ENCODE results near the gene CREB1. TPM values are rescaled to one million over a fixed set of nuclear protein-coding genes. Genes with fewer than 3 reads are reported as not detected.

CREB1 gene
- total RNA-seq, 1 experiment from 2014 or later = 43.5 TPM

- DNase-seq = peak; percentile 32
- Histone ChIP-seq H3K9me3 (ENCODE audit: low read length) (no peaks in the 10 kb centered on the region), H3K79me2 (ENCODE audit: low read length) (peaks cover 89% of the 10 kb centered on the region), H3K27me3 (ENCODE audit: low read length) (no peaks in the 10 kb centered on the region), H3K9me2 (replicated peaks; ENCODE audit: low read length) (no peaks in the 10 kb centered on the region), H2AFZ (ENCODE audit: low read length) (no peak overlapping the region), H3K9ac (ENCODE audit: low read length) (no peak overlapping the region), H3F3A (ENCODE audit: low read length, unreplicated experiment) (no peaks in the 10 kb centered on the region), H3K36me3 (ENCODE audit: low read depth, low read length) (peaks cover 3% of the 10 kb centered on the region; the same call in 1 of the 2 replicates), H3K4me2 (ENCODE audit: low read length) (peak overlapping the region; percentile 47), H4K20me1 (ENCODE audit: low read length) (peaks cover 26% of the 10 kb centered on the region), H3K27ac (ENCODE audit: low read length) (no peak overlapping the region), H3K4me3 (ENCODE audit: low read length) (no peak overlapping the region), H3K4me1 (ENCODE audit: insufficient read depth, low read length) (peaks cover 19% of the 10 kb centered on the region)
- POLR2A ChIA-PET (ENCODE audit: unreplicated experiment) = interaction anchor here (0.6 kb wide), 2 partner anchors 91 to 426 kb away, joined by 7 to 8 read pairs; no protein-coding TSS in a partner anchor
- no peak for ATAC-seq
- TF ChIP-seq, protein P1, sequence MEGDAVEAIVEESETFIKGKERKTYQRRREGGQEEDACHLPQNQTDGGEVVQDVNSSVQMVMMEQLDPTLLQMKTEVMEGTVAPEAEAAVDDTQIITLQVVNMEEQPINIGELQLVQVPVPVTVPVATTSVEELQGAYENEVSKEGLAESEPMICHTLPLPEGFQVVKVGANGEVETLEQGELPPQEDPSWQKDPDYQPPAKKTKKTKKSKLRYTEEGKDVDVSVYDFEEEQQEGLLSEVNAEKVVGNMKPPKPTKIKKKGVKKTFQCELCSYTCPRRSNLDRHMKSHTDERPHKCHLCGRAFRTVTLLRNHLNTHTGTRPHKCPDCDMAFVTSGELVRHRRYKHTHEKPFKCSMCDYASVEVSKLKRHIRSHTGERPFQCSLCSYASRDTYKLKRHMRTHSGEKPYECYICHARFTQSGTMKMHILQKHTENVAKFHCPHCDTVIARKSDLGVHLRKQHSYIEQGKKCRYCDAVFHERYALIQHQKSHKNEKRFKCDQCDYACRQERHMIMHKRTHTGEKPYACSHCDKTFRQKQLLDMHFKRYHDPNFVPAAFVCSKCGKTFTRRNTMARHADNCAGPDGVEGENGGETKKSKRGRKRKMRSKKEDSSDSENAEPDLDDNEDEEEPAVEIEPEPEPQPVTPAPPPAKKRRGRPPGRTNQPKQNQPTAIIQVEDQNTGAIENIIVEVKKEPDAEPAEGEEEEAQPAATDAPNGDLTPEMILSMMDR (conservative IDR thresholded peaks at IDR 0.05; ENCODE audit: low read depth, low read length) = no peak
- TF ChIP-seq EZH2phosphoT487 (IDR thresholded peaks at IDR 0.05; ENCODE audit: borderline replicate concordance, low read length) (no peak), EZH2 (IDR thresholded peaks at IDR 0.05; ENCODE audit: low read length, unreplicated experiment) (no peak)
- intact Hi-C loops (cut with micrococcal nuclease) = loop anchor here (5.0 kb wide), 2 partner anchors 179 to 199 kb away; partner anchors contain the start of gene CCNYL1
- CTCF ChIA-PET = interaction anchor here (0.7 kb wide), 1 partner anchor 92 kb away, joined by 3 read pairs; the partner anchor contains the start of gene METTL21A
- no TSS peak for BruUV-seq (replicated peaks)
Observed at GRCh38 chr2:207533461-207534008, 3.8 kb downstream of the CREB1 start.

- H3K9me3 ChIP-seq (ENCODE audit: low read length) = no peaks in the 10 kb centered on the region
- H3K4me1 ChIP-seq (ENCODE audit: insufficient read depth, low read length) = peaks cover 16% of the 10 kb centered on the region
- TF ChIP-seq EZH2phosphoT487 (IDR thresholded peaks at IDR 0.05; ENCODE audit: borderline replicate concordance, low read length) (no peak), EZH2 (IDR thresholded peaks at IDR 0.05; ENCODE audit: low read length, unreplicated experiment) (no peak)
- TF ChIP-seq, protein P1 (conservative IDR thresholded peaks at IDR 0.05; ENCODE audit: low read depth, low read length) = no peak
- H3K4me2 ChIP-seq (ENCODE audit: low read length) = no peak overlapping the region
- H4K20me1 ChIP-seq (ENCODE audit: low read length) = peaks cover 28% of the 10 kb centered on the region
- ATAC-seq (no peak), DNase-seq (no peak)
- no peak overlapping the region for H3K27ac ChIP-seq (ENCODE audit: low read length)
- intact Hi-C loops (cut with micrococcal nuclease) = loop anchor here (5.0 kb wide), 2 partner anchors 178 to 198 kb away; partner anchors contain the start of gene CCNYL1
- H3K4me3 ChIP-seq (ENCODE audit: low read length) = no peak overlapping the region
- H3K9me2 ChIP-seq (replicated peaks; ENCODE audit: low read length) = no peaks in the 10 kb centered on the region
- ChIA-PET POLR2A (ENCODE audit: unreplicated experiment) (no interaction called here), CTCF (no interaction called here)
- H3K27me3 ChIP-seq (ENCODE audit: low read length) = no peaks in the 10 kb centered on the region
- BruUV-seq (replicated peaks) = no TSS peak
- no peak overlapping the region for H2AFZ ChIP-seq (ENCODE audit: low read length)
- H3K79me2 ChIP-seq (ENCODE audit: low read length) = peaks cover 89% of the 10 kb centered on the region
- H3K36me3 ChIP-seq (ENCODE audit: low read depth, low read length) = peaks cover 3% of the 10 kb centered on the region; the same call in 1 of the 2 replicates
- no peak overlapping the region for H3K9ac ChIP-seq (ENCODE audit: low read length)
- H3F3A ChIP-seq (ENCODE audit: low read length, unreplicated experiment) = no peaks in the 10 kb centered on the region
Observed at GRCh38 chr2:207534417-207534816, 4.7 kb downstream of the CREB1 start.

GRCh38 chr2:207539470-207539869, 9.7 kb downstream of the CREB1 start:
- Histone ChIP-seq H3K4me2 (ENCODE audit: low read length) (no peak overlapping the region), H3K79me2 (ENCODE audit: low read length) (peaks cover 94% of the 10 kb centered on the region), H4K20me1 (ENCODE audit: low read length) (0 out of 2 replicates have a peak, but pooled peaks cover 3% of the 10 kb centered on the region), H2AFZ (ENCODE audit: low read length) (no peak overlapping the region), H3K9ac (ENCODE audit: low read length) (no peak overlapping the region), H3K9me3 (ENCODE audit: low read length) (no peaks in the 10 kb centered on the region), H3K4me3 (ENCODE audit: low read length) (no peak overlapping the region), H3K27me3 (ENCODE audit: low read length) (no peaks in the 10 kb centered on the region), H3K36me3 (ENCODE audit: low read depth, low read length) (no peaks in the 10 kb centered on the region; the same call in 1 of the 2 replicates), H3K4me1 (ENCODE audit: insufficient read depth, low read length) (no peaks in the 10 kb centered on the region), H3F3A (ENCODE audit: low read length, unreplicated experiment) (no peaks in the 10 kb centered on the region), H3K9me2 (replicated peaks; ENCODE audit: low read length) (no peaks in the 10 kb centered on the region), H3K27ac (ENCODE audit: low read length) (no peak overlapping the region)
- intact Hi-C loops (cut with micrococcal nuclease) = no loop called here
- DNase-seq = no peak
- ChIA-PET CTCF (no interaction called here), POLR2A (ENCODE audit: unreplicated experiment) (no interaction called here)
- ATAC-seq = no peak
- no peak for TF ChIP-seq EZH2 (IDR thresholded peaks at IDR 0.05; ENCODE audit: low read length, unreplicated experiment)
- TF ChIP-seq EZH2phosphoT487 (IDR thresholded peaks at IDR 0.05; ENCODE audit: borderline replicate concordance, low read length) = no peak
- TF ChIP-seq, protein P1 (conservative IDR thresholded peaks at IDR 0.05; ENCODE audit: low read depth, low read length) = no peak
- BruUV-seq (replicated peaks) = no TSS peak

All from PC-3 (cell line).